Sigmoid colon (tissue), 4 donors: ENCODE measurements around the gene GSTO2.

Experiments used
- EP300 ChIP-seq, 4 donors: sonication (generic); formaldehyde crosslinking; IDR thresholded peaks; one replicate each; pipeline ENCODE4 v1.6.1; 2017; ENCODE audit warnings: antibody characterized with exemption in 4 of 4
- POLR2A ChIP-seq, 2 donors: fragments of 450-650 bp; IDR thresholded peaks; one replicate each; pipeline ENCODE4 v1.6.1; 2016; ENCODE audit warnings: antibody characterized with exemption in 2 of 2, mild to moderate bottlenecking in 2 of 2, moderate library complexity in 2 of 2
- POLR2AphosphoS5 ChIP-seq, 4 donors: sonication (generic); formaldehyde crosslinking; IDR thresholded peaks; one replicate each; pipeline ENCODE4 v1.6.1; 2017; ENCODE audit warnings: antibody characterized with exemption in 4 of 4
- TF ChIP-seq, protein P1 (sequence below), 4 experiments: fragments of 450-650 bp in 3 of 4; fragments of 200-600 bp in 1 of 4; IDR thresholded peaks; one replicate each; pipeline ENCODE4 v1.5.1; 2016 to 2019; ENCODE audit warnings: antibody characterized with exemption in 4 of 4, mild to moderate bottlenecking in 3 of 4, moderate library complexity in 2 of 4

- TF ChIP-seq, protein P1, sequence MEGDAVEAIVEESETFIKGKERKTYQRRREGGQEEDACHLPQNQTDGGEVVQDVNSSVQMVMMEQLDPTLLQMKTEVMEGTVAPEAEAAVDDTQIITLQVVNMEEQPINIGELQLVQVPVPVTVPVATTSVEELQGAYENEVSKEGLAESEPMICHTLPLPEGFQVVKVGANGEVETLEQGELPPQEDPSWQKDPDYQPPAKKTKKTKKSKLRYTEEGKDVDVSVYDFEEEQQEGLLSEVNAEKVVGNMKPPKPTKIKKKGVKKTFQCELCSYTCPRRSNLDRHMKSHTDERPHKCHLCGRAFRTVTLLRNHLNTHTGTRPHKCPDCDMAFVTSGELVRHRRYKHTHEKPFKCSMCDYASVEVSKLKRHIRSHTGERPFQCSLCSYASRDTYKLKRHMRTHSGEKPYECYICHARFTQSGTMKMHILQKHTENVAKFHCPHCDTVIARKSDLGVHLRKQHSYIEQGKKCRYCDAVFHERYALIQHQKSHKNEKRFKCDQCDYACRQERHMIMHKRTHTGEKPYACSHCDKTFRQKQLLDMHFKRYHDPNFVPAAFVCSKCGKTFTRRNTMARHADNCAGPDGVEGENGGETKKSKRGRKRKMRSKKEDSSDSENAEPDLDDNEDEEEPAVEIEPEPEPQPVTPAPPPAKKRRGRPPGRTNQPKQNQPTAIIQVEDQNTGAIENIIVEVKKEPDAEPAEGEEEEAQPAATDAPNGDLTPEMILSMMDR (IDR thresholded peaks at IDR 0.05): no peak
- TF ChIP-seq POLR2A (IDR thresholded peaks at IDR 0.05) (no peak), EP300 (IDR thresholded peaks at IDR 0.05) (no peak), POLR2AphosphoS5 (IDR thresholded peaks at IDR 0.05) (no peak)
These were observed 47.5 kb downstream of the GSTO2 start for GRCh38 chr10:104316321-104317099.
